Pons (tissue), 1 donor: ENCODE data around the gene PRSS2.
A peak's percentile ranks its signal among the peaks of the same experiment; 100 is the strongest.
"Not testable (repeated sequence)": the region's sequence is repeated elsewhere in the genome, so short reads cannot be mapped to it uniquely, and the experiment has no call there.

ENCODE experiments used
- DNase-seq: peaks from one replicate; pipeline ENCODE4 v3.0.0-alpha.2; 2016; ENCODE audit warnings: low spot score

Gene PRSS2

DNA sequence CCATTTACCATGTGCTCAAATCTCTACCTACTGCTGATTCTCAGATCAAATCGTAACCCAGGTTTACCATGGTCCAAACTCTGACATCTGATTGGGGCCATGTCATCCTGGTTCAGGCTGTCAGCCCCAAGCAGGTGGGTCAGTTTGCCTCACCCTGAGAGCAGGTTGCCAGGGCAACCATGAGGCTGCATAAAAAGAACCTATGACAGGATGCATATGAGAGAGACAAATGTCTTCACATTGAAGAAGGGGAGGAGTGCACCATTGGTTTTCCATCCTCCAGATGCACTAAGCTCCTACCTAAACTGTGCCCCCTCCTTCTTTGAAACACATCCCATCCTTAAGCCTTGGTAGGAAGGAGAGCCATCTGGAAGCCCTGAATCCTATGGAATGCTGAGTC is 11.3 kb upstream of the PRSS2 start:
- no peak for DNase-seq

DNA sequence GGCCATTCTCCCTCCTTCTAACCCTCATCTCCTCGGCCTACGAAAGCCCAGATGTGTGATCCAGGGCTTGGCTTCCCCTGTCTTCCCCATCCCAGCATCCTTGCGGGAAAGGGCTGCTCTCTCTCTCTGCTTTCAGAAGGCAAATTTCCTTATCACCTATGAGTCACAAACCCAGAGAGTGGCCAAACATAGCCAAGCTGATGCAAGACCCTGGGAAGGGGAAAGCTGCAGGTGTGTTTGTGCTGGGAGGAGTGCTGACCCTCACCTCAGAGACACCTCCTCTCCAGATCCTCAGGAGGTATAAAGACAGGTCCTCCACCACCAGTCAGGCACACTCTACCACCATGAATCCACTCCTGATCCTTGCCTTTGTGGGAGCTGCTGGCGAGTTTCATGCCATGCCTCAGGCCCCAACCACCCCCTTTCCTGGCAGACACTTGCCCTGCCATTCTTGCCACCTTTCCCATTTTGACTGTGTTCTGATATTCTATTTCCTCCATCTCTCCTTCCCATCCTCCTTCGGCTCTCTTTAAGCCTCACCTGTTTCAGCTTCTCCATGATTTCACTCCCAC is 10.6 kb upstream of the PRSS2 start:
- no peak for DNase-seq

DNA sequence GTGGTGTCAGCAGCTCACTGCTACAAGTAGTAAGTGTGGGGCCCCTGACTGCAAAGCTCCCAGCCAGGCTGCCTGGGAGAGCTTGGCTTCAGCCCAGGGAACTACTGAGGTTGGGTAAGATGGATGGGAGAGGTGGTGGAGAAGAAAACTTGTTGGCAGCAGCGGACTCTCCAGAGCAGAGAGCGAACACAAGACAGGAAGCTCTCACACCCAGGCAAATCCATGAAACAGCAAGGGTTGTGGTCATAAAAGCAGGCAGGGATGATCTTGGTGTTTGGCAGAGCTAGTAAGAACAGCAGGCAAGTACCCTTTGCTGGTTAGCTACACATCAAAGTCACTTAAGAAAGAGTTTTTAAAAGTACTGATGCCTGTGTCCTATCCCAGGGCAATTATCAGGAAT is 9.2 kb upstream of the PRSS2 start:
- DNase-seq, result not testable (repeated sequence)

- no peak for DNase-seq
These were observed 8.7 kb upstream of the PRSS2 start for GRCh38 chr7:142762104-142762503.

- DNase-seq, result no peak
These were observed 3.3 kb upstream of the PRSS2 start for GRCh38 chr7:142767451-142767850.

DNA sequence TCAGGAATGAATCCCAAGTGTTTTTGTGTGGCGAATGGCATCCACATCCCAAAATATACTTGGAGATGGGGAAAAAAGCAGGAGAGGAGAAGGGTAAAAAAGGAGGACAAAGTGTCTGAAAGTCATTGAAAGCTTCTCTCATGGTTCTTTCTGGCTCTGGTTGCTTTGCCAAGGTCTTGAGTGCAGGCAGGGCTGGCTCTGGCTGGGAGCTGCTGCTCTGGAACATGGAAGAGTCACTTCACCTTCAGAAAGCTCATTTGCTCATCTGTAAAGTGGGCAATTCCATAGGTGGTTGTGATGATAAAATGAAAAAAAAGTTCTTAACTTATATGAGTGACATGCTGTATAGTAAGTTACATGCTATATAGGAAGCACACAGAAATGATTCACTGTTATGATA is 2.9 kb upstream of the PRSS2 start:
- no peak for DNase-seq

- not testable (repeated sequence) for DNase-seq
These were observed 1.9 kb upstream of the PRSS2 start for GRCh38 chr7:142768885-142769284.

- no peak for DNase-seq
These were observed 568 bp downstream of the PRSS2 start for GRCh38 chr7:142771353-142771723.

- no peak for DNase-seq
These were observed 1.3 kb downstream of the PRSS2 start for GRCh38 chr7:142772051-142772450.

GRCh38 chr7:142772673-142773072 is 1.9 kb downstream of the PRSS2 start:
- no peak for DNase-seq

GRCh38 chr7:142773230-142773629 is 2.5 kb downstream of the PRSS2 start:
- DNase-seq, result no peak

DNA sequence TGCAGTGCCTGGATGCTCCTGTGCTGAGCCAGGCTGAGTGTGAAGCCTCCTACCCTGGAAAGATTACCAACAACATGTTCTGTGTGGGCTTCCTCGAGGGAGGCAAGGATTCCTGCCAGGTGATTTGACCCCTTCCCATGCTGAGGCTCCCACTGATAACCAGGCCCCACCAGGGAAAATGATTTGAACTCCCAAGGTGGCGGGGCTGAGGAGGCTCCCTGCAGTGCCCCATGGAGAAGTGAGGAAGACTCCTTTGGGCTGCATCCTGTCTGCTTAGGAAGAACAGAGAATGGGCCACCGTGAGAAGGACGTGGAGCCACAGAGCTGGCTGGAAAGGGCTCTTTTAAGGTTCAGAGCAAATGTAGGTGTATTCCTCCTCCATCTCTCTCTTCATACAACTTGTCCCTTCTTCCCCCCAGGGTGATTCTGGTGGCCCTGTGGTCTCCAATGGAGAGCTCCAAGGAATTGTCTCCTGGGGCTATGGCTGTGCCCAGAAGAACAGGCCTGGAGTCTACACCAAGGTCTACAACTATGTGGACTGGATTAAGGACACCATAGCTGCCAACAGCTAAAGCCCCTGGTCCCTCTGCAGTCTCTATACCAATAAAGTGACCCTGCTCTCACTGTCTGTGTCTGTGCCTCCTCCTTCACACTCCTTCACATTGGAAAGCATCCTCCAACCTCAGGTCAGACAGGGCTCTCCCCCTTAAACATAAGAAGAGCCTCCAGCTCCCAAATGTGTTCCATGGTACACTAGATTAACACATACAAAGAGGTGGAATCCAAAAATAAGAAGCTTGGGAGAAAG is 3.4 kb downstream of the PRSS2 start:
- no peak for DNase-seq

DNA sequence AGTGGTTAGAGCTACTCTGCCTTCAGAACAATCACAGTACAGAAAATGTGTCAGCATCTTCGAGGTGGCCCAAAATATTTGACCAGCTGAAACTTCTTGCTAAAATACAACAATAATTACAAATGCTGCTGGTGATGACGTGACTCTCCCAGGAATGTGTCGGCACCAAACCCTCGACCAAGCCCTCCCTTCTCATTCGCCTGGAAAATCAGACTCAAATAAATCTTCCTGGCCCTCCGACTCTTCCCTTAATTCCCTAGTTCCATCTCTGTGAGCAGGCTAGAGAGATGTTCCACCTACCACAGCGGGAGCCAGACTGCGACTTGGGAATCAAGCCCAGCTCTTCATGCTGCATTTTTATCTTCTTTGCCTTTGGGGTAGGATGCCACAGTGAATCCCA is 4.1 kb downstream of the PRSS2 start:
- DNase-seq, result no peak

- not testable (repeated sequence) for DNase-seq
These were observed 4.8 kb downstream of the PRSS2 start for GRCh38 chr7:142775351-142776115.

DNA sequence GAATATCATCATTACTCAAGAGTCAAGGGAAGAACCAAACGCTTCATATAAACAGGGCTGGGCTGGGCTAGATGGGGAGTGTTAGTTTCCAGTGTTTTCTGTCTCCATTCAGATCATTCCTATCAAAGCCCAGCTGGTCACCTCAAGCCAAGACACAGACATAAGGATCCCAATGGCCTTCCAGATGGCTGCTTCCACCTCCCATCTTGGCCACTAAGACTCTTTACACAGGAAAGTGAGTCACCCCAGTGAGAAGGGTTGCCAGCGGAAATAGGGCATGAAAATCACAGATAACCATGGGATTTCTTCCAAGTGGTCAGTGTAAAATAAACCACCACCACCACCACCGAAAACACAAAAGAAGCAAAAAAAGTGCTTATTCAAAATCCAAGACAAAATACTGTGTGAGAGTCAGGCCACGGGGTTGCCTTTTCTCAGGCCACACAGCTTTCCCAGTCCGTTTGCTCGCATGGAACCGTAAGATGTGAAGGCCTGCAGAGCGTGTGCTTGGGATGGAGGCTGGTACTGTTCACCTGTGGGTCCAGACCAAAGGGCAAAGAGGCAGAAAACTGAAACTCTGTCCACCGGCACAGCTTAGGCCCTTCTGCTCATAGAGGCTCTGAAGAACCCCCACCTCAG is 5.6 kb downstream of the PRSS2 start:
- DNase-seq, result no peak

- not testable (repeated sequence) for DNase-seq
These were observed 6.1 kb downstream of the PRSS2 start for GRCh38 chr7:142776845-142777225.

DNA sequence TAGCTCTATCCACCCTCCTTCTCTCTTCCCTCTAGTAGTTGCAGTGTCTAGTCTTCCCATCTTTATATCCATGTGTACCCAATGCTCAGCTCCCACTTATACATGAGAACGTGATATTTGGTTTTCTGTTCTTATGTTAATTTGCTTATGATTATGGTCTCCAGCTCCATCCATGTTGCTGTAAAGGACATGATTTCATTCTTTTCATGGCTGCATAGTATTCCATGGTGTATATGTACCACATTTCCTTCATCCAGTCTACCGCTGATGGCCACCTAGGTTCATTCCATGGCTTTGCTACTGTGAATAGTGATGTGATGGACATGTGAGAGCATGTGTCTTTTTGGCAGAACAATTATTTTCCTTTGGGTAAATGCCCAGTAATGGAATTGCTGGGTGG is 6.5 kb downstream of the PRSS2 start:
- DNase-seq, result no peak

- DNase-seq, result peak; percentile 86
These were observed 12.4 kb downstream of the PRSS2 start for GRCh38 chr7:142782922-142783900.

DNA sequence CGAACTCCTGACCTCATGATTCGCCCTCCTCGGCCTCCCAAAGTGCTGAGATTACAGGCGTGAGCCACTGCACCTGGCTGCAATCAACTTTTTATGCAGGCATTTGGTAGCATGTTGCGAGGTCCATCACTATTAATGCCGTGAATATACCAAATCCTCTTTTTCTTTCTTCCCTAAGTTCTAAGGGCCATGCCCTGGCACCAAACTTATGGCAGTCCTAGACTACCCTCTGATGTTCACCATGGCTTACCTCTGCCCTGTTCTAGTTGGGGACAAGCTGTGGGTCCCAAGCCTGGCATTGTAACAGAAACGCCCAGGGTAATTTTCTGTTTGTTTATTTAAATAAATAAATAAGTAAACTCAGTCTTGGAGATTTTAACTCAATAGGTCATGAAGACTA is 13.3 kb downstream of the PRSS2 start:
- DNase-seq, result no peak

GRCh38 chr7:142784716-142785115 is 13.9 kb downstream of the PRSS2 start:
- DNase-seq, result no peak

- no peak for DNase-seq
These were observed 15.1 kb downstream of the PRSS2 start for GRCh38 chr7:142785841-142786250.
